GM10266 (cell line): Measurements from ENCODE around the gene DPH1.

Source experiments
- DNase-seq: peaks from one replicate; pipeline ENCODE4 v3.0.0; 2012; ENCODE audit errors: extremely low spot score
- CTCF ChIP-seq: IDR thresholded peaks from 2 replicates; pipeline ENCODE4 v1.5.1; 2012; ENCODE audit warnings: mild to moderate bottlenecking, low read depth; ENCODE audit not compliant: control insufficient read depth, insufficient read depth; ENCODE audit errors: missing control alignments

The DPH1 gene

GRCh38 chr17:2030779-2031163 lies 818 bp downstream of the DPH1 start:
- DNase-seq, result no peak
- peak; percentile 69 for TF ChIP-seq CTCF

DNA sequence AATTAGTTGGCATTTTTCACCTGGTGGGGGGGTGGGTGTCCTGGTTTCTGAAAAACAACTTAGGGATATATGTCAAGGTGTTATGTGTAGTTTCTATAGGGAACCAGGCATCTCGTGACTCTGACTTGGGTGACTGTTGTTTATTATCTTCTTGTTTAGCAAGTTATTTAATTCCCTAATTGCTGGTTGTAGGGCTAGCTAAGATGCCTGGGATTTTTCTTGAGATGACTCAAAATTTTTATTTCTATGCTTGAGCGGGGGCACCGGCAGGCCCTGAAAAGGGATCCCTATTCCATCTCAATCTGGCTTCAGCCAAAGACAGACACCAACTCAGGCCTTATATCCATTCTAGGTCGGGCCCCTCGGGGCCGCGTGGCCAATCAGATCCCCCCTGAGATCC lies 3.2 kb downstream of the DPH1 start:
- TF ChIP-seq CTCF, result no peak
- no peak for DNase-seq

DNA sequence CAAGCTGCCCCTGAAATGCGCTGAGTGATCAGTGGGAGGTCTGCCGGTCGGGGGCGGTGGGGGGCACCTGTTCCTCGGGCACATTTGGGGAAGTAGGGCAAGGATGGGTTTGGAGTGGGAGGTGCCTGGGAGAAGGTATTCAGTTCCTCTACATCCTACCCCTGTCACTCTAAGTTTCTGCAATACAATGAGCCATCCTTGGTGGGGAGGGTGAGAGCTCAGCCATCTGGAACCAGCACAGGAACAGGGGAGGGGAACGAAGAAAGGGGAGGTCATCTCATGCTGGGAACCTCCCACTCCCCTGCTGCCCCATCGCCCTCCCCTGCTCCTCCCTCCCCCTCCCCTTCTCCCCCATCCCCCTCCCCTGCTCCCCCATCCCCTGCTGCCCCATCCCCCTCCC lies 4.2 kb downstream of the DPH1 start:
- TF ChIP-seq CTCF, result no peak
- no peak for DNase-seq

GRCh38 chr17:2034806-2035540 lies 5.0 kb downstream of the DPH1 start:
- no peak for TF ChIP-seq CTCF
- no peak for DNase-seq

DNA sequence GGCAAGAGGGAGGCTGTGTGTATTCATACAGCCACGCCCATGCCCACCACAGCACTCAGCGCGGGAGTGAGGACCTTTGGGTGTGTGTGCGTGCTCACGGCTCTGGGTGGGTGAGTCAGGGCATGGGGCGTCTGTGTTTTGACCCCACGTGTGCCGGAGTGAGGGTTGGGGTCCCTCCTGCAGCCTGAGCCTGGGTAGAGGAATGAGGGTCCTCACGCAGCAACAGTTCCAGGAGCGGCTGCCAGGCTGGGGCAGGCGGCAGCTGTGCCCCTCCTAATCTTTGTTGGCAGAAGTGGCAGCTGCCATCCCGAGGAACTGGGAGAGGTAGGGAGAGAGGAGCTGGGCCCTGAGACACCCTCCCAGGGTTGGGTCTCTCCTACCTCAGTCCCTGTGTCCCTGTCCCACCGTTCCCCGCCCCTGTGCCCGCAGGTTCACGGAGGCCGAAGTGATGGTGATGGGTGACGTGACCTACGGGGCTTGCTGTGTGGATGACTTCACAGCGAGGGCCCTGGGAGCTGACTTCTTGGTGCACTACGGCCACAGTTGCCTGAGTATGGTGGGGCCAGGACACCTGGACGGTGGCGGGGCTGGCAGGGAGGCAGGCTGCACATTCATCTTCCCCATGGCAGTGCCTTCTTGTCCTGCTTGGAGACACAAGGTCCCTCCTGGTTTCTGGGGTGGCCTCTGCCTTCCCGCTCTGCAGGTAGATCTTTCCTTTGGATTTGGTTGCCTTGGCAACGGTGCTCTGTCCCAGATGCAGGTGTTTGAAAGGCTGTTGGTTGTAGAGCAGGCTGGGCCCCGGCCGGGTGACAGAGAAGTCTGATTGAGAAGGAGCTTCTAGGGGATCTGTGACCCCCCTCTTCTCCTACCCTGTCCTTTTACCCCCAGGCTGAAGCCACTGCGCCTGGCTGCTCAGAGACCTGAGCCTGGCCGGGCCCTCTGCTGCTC lies 5.9 kb downstream of the DPH1 start:
- no peak for DNase-seq
- no peak for TF ChIP-seq CTCF

- DNase-seq, result no peak
- no peak for TF ChIP-seq CTCF
These were observed 7.2 kb downstream of the DPH1 start for GRCh38 chr17:2037155-2037554.
